SIG-M5 treated with dmso at 0.1 percent for 504 hours (cell line): Measurements from ENCODE around the gene MED19.
"Not testable (repeated sequence)": the region's sequence is repeated elsewhere in the genome, so short reads cannot be mapped to it uniquely, and the experiment has no call there.

Source experiments
- DNase-seq: peaks from one replicate; lab custom pipeline; 2025; ENCODE audit not compliant: unreplicated experiment; lab: John Stamatoyannopoulos, UW

The MED19 gene

GRCh38 chr11:57705432-57705831 is 6.6 kb downstream of the MED19 start:
- DNase-seq, result not testable (repeated sequence)

GRCh38 chr11:57704932-57705331 is 7.1 kb downstream of the MED19 start:
- no peak for DNase-seq

- DNase-seq, result no peak
Measured at GRCh38 chr11:57703341-57703740, 8.7 kb downstream of the MED19 start.

- DNase-seq, result no peak
Measured at GRCh38 chr11:57700425-57700824, 11.6 kb downstream of the MED19 start.

- DNase-seq, result no peak
Measured at GRCh38 chr11:57699813-57700212, 12.2 kb downstream of the MED19 start.

- DNase-seq, result no peak
Measured at GRCh38 chr11:57698843-57699365, 13.1 kb downstream of the MED19 start.

- DNase-seq, result not testable (repeated sequence)
Measured at GRCh38 chr11:57690474-57690873, 21.5 kb downstream of the MED19 start.

- no peak for DNase-seq
Measured at GRCh38 chr11:57681168-57681567, 30.8 kb downstream of the MED19 start.

GRCh38 chr11:57680552-57680874 is 31.5 kb downstream of the MED19 start:
- DNase-seq, result no peak

- no peak for DNase-seq
Measured at GRCh38 chr11:57679396-57679795, 32.6 kb downstream of the MED19 start.

GRCh38 chr11:57675176-57675941 is 36.7 kb downstream of the MED19 start:
- DNase-seq, result no peak

GRCh38 chr11:57674251-57674650 is 37.8 kb downstream of the MED19 start:
- DNase-seq, result no peak

GRCh38 chr11:57668434-57668782 is 43.6 kb downstream of the MED19 start:
- no peak for DNase-seq

- peak; percentile 95 for DNase-seq
Measured at GRCh38 chr11:57667736-57668433, 44.1 kb downstream of the MED19 start, which contains the start of gene ZDHHC5. Gene ZDHHC5 (plus strand): TSS chr11:57668114. CDS start chr11:57673091, 4,977 bp downstream.

GRCh38 chr11:57667117-57667735 is 44.8 kb downstream of the MED19 start:
- peak; percentile 96 for DNase-seq

- DNase-seq, result no peak
Measured at GRCh38 chr11:57663975-57664374, 48.0 kb downstream of the MED19 start.

- no peak for DNase-seq
Measured at GRCh38 chr11:57662893-57663292, 49.1 kb downstream of the MED19 start.

- DNase-seq, result no peak
Measured at GRCh38 chr11:57659669-57660068, 52.3 kb downstream of the MED19 start.

GRCh38 chr11:57658023-57658361 is 54.0 kb downstream of the MED19 start:
- DNase-seq, result no peak

- peak; percentile 96 for DNase-seq
Measured at GRCh38 chr11:57657194-57658022, 54.6 kb downstream of the MED19 start, which contains the start of gene CLP1. Gene CLP1 (plus strand): TSS chr11:57657762. CDS start chr11:57659477, 1,715 bp downstream.

- DNase-seq, result no peak
Measured at GRCh38 chr11:57656885-57657193, 55.2 kb downstream of the MED19 start.
